Anterior cingulate cortex (tissue), 58 donors: ENCODE results near the gene MDFI.

ENCODE experiments used
- DNase-seq, 58 donors: peaks; one replicate each; lab custom pipeline; 2025; lab: John Stamatoyannopoulos, UW

MDFI gene

DNA sequence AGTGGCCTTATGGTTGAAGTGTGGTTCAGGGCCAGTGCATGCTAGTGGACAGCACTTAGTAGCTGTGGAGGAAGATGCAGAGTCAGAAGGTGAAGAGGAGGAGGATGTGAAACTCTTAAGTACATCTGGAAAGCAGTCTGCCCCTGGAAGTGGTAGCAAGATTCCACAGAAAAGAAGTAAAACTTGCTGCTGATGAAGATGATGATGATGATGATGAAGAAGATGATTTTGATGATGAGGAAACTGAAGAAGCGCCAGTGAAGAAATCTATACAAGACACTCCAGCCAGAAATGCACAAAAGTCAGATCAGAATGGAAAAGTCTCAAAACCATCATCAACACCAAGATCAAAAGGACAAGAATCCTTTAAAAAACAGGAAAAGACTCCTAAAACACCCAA, 28.9 kb downstream of the MDFI start:
- DNase-seq, result no peak

DNA sequence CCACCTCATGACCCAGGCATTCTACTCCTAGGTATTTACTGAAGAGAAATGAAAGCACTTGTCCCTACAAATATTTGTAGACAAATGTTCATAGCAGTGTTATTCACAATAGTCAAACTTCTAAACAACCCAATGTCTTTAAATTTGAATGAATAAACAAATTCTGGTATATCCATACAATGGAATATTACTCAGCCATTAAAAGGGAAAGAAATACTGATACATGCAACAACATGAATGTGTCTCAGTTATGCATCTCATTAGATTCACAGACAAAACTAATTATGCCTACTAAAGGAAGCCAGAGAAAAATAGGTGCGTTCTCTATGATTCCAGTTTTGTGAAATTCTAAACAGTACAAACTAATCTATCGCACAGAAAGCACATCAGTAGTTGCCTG, 30.7 kb downstream of the MDFI start:
- DNase-seq, result no peak

DNA sequence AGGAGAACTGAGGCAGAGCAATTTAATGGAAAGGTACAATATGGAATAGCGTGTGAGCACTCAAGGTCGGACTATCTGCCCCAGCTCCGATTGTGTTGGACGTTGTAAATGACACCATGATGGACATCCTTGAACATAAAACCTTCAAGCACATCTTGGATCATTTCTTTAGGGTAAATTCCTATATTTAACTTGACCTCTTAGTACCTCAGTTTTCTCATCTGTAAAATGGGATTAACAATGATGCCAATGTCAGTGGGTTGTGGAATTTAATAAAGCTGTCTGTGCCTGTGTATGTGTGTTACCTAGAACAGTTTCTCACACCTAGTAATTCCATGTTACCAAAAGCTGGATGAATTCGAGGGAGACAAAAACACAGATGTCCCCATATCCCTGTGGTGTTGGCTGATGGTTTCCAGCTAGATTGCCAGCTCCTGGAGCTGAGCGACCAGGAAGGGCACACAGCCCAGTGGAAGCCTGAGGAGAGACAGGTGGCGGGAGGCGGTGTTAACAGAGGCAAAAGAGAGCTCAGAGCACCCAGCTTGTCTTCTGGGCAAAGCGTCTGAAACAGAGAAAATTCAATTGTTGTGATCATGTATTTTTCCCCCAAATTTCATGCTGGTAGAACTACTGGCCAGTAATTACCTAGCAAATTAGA, 32.6 kb downstream of the MDFI start:
- DNase-seq, result peak in 3 of 58 donors; percentile 19 to 44 (median 26)

DNA sequence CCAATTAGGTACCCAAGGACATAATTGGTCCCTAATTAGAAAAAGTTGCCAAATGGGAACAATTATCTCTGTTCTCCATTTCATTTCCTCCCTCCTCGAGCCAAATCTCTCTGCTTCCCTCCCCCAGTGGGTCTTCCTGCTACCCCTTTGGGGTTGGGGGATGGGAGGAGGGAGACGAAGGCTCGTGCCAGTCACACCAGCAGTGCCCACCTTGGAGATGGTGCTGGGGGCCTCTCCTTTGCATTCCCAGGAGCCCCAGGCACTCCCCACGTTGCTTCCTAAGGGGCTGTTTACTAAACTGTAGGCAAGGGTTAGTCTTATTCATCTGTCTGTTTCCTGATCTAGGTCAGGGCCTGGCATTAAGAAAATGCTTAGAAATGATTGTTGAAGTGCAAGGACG, 33.1 kb downstream of the MDFI start:
- no peak for DNase-seq

DNA sequence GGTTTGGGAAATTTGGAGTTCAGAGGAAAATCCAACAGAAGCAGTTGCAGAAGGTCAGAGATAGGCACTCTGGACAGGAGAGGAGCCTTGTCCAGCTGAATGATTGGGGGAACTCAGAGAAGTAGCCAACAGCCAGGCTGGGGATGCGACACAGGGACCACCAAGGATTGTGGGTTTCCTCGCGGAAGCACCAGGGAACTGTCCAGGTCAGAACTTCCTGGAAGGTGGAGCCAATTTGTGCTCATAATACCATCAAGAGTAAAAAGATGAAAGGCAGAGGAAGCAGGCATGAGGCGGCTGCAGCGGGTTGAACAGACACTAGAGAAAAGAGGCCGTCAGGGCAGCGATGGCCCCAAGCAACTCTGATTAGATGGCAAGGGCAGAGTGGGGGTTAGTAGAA, 33.7 kb downstream of the MDFI start:
- no peak for DNase-seq

DNA sequence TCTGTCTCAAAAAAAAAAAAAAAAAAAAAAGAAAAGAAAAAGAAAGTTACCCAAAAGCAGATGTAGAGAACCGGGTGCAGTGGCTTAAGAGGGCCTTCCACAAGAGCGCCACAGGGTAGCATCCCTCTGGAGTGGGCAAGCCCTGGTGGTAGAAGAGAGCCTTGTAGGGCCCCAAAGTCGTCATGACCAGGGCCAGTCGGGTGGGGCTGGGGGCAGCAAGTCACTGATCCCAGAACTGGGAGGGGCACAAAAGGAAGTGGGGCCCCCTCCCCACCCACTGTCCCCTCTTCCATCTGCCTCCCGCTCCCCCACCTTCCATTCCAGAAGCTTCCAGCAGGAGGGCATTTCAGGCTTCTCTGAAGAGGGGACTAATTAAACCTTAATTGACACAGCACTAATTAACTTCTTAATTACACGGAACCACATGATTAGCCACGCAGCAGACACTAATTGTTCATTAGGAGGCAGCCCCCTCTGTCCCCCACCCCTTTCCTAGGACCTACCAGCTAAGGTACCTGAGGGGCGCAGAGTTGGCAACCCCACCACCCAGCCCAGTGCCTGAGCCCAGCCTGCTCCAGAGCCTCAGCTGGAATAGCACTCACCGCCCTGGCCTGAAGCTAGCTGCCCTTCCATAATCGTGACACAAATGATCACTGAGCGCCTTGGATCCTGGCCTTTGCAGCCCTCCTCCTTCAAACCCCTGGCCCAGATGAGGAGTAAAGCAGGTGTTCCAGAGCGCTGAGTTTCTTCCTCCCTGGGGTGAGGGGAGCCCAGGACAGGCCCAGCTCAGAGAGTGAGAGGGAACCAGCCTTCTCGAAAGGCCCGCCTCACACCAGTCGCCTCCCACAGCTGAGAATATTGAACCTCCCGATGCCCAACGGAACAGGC, 34.8 kb downstream of the MDFI start:
- DNase-seq, result no peak

DNA sequence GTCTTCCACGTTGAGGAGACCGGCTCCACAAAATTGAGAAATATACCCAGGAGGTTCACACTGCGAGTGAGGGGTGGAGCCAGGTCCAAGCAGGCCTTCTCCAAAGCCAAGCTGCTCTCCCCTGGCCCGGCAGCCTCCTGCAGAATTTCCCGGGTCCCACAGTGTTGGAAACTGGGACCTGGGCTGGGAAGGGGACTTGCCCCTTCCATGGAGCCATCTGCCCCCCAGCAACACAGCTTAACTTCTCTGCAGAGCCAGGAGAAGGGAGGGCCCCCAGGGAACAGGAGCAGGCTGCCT, 35.4 kb downstream of the MDFI start:
- DNase-seq, result no peak

DNA sequence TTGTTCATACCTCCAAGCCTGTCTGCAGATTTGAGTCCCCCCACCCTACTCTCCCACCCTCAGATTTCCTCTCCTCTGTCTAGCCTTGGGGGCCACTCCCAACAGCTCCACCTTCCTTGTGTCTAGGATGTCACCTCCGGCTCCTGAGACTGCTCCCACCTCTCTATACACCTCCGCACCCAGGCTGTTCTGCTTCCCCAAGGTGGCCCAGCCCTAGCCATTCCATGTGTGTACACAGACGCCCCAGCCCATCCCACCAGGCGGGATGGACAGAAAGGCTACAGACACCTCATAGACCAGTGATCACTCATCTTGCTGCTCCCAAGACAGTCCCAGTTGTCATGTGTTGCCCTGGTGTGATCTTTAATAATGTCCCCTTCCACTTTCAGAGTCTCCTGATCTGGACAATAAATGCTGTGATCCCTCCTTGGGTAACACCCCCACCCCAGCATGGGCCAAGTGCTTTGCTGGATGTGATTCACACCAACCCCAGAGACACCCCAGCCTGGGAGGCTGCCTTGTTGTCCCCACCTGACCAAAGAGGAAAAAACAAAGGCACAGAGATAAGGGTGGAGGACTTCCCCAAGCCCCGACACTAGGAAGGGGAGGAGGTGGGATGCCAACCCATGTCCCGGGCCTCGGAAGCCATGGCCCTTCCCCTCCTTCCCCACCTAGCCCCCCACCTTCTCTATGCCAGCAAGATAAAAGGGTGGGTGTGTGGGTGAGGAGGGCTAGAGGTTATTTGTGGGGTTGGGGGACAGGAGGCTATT, 36.1 kb downstream of the MDFI start:
- no peak for DNase-seq

DNA sequence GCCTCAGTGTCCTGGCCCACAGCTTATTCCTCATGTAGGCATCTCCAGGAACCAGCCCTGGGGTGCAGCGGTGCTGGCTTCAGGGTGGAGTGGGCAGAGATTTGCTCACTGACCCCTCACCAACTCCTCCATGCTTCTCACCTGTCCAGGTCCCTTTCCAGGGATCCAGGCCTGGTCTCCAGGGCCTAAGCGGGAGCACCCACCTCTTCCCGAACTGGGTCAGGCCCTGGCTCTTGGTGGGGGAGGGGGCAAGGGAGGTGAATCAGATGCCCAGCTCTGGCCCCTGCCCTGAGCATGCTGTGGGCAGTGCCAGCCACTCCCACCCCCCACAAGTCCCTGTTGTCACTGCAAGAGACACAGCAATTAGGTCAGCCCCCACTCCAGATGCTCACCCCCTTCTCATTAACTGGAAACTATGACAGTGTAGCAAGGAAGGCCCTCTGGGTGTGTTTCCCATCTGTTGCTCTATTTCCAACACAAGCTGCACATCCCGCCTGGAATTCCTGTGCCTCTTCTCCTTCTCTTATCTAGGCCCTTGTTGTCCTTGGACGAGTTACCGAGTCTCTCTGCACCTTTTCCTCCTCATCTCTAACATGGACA, 37.0 kb downstream of the MDFI start:
- DNase-seq, result no peak

DNA sequence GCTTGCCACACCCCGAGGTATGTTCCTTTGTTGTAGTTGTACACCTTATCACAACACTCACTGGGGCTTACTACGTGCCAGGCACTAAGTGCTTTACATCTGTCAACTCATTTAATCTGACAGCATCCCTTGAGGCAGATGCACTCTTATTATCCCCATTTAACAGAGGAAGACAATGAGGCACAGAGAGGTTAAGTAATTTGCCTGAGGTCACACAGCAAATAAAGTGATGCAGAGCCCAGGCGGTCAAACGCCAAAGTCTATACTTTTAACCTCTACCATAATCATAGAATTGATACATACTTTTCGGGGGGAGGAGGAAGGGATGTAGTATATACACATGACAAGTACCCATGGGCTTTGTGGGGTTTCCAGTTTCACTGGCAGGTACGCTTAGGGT, 37.7 kb downstream of the MDFI start:
- DNase-seq, result no peak

DNA sequence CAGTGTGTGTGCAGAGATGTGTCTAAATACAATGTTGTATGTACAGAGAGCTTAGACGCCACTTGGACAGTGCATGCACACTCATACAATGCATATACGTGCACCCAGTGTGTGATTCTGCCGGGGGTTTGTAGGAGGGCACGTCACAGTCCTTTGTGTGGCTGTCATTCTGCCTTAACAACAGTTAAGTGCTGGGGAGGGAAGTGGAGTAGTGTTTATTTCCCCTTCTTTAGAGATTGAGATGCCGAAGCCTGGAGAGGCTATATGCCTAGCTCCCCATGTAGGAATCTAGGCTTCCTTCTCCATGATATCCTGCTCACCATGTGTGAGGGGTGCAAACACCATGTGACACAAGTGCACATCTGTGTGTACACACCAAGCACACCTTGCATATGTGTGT, 38.2 kb downstream of the MDFI start:
- DNase-seq, result no peak

DNA sequence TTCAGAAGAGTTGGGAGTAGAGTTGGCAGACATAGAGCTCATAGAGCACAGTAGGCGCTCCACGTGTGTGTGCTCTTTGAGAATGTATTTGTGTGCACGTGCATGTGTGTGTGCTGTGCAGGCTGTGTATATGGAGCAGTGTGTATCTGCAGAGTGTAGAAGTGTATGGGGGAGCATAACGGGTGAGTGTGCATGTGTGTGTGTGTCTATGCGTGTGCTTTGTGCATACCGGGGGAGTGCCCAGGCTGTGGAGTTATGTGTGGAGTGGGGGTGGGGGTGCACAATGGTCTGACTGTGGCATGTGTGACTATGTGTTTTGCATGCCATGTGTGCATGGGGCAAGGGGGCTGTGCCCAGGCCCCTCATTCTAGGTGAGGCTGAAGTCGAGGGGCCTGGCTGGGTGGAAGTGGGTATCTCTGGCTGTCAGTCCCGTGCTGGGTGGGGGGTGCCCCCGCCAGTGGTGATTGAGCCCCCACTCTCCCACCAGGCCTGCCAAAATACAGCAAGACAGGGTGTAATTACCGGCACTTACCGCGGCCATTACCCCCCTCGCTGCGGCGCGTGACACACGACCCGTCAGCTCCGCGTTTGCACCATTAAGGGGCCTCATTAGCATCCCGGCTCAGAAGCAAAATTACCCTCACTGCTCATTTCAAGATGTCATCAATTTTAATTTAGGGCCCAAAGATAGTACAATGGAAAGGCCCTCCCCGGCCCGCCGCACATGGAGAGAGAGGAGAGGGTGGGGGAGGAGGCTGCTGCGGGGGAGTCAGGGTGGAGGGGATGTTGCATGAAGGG, 39.1 kb downstream of the MDFI start:
- no peak for DNase-seq

DNA sequence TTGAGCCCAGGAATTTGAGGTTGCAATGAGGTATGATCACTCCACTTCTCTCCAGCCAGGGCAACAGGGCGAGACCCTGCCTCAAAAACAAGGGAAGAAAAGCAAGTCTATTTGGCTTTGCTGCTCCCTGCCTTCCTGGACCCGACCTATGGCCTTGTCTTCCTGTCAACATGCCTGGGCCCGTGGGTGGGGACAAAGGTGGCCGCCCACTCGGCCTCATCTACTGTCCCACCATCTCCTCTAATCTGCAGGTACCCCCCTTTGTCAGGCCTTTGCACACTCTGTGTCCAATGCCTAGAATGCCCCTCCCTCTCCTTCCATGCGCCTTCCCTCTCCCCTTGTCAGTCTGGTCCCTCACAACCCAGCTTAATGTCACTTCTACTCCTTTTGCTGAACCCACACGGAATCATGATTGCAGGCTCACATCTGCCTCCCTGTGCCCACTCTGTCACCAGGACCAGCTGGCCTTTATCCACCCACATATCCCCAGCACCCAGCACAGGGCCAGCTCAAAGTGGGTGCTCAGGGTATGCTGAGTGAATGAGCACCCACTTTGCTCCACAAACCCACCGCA, 40.3 kb downstream of the MDFI start:
- DNase-seq, result no peak

DNA sequence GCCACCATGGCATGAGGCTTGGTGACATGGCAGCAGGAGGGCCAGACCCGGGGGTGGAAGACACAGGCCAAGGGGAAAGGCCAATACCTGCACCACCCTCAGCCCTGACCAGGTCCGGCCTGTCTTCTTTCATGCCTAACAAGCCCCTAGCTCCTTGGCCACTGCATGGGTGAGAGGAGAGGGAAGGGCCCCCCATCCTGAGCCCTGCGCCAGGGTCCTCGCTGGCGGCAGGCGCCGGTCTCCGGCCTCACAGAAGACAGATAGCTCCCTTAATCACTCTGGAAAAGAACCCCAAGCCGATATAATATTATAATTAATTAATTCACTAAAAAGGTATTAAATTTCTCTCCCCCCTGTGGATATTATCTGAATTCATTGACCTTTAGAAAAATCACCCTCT, 41.4 kb downstream of the MDFI start:
- DNase-seq, result no peak

DNA sequence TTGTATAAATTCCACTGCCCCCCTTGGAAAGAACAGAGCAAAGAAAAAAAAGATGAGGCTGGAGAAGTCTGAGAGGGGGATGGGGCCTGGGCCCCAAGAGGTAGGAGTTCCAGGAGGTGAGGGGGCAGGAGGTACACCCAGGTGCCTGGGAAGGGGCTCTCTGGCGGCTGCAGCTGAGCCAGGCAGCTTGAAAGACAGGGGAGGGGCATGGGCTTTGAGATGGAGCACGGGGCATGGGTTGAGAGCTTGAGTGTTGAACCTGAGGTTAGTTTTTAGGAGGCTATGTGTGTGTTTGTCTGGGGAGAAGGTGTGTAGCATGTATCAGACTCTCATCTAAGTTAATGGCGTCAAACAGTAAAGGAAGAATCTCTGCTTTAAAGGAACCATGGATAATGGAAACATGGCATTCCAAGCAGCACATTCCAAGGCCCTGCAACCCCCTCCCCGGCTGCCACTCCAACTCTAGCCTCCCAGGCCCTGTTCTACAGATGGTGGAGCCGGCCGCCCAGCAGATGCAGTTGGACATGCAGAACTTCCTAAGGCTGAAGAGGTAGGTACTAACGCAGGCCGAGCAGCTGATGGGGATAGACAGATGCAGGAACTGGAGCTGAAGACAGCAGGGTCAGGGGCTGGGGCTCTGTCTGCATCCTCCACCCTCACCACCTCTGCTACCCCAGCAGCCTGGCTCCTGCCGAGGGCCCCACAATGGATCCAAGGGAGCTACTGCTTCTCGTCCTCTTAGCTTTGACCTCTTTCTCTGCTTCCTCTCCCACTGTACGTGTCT, 42.1 kb downstream of the MDFI start:
- no peak for DNase-seq

DNA sequence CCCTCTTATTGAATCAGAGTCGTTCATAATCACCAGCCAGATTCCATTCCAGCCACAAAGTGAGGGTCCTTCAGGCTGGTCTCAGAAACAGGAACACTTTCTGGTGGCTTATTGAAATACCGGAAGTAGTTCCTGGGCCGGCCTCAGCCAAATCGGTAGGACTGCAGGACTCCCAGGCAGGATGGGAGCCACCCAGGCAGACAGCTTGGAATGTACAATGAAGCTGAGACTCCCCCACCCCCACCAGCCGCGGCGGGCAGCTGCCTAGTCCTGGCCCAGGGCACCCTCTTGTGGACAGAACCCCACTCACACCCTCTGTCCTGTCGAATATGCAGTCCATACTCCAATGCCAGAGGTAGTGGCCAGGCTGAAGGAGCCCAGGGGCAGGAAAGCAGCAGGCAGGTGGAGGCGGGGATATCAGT, 43.8 kb downstream of the MDFI start:
- peak; percentile 18 to 91 (median 81) for DNase-seq

DNA sequence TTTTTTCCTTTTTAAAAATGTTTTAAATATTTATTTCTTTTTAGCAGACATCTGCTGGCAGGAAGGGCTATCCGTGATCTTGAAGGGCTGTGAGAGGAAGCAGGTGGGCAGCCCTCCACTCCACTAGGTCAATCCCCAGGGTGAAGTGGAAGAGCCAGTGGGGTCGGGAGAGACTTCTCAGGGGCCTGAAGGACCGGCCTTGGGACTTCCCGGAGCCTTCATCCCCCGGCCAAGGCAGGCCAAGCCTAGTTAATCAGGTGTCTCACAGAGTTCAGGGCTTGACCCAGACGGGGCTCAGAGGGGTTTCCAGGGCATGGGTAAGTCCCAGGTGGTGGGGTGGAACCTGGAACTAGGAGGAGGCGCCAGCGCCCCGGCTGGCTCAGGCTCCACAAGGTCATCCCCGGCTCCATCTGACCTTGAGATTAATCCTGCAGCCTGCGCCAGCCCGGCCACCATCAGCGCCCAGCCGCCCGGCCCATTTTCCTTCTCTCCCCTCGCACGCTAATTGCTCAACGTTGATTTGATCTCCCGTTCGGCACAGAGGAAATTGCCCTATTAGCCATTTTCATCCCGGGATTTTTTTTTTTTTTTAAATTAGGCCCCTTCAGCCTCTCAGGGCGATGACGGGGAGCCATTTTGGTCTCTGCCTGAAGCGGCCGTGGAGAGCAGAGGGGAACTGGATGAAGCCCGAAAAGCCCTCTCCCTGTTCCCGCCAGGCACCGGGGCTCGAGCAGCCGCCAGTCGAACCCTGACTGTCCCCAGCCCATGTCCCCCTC, 44.4 kb downstream of the MDFI start:
- peak in 6 of 58 donors; percentile 28 to 69 (median 52) for DNase-seq

DNA sequence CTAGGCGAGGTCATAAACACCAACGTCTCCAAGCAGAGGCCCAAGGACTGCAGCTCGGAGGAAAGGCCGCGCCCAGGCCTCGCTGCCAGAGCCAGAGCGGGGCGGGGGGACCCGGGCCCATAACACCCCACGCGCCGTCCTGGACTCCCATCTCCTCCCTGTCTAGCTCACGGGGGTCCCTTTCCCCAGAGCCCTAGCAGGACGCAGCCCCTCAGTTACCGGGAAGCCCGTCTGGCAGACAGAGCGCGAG, 44.9 kb downstream of the MDFI start:
- DNase-seq, result peak in 6 of 58 donors; percentile 61 to 74 (median 68)
